GM12878 (cell line): ENCODE results near the gene NKX1-1. TPM values are rescaled to one million over a fixed set of nuclear protein-coding genes. Genes with fewer than 3 reads are reported as not detected.

Experiments used
- ATAC-seq: fragments of 200-7000 bp; cut with Tn5 transposase; 3 replicates; pipeline ENCODE4 v1.9.1; 2020; ENCODE audit warnings: mild to moderate bottlenecking, moderate library complexity
- BruUV-seq: library from RNA; stranded (reverse); fragments of 400-500 nt; replicated peaks from 2 replicates; lab custom pipeline; 2021; lab: Mats Ljungman, UMichigan
- CTCF ChIA-PET: fragments of 300-600 bp; sonication (Branson Sonifier 250); formaldehyde crosslinking; extraction: SDS; loops from one replicate; lab custom pipeline; 2021; ENCODE audit warnings: inconsistent platforms; lab: Yijun Ruan, JAX
- POLR2A ChIA-PET: fragments of 350-600 bp; formaldehyde crosslinking; extraction: SDS; loops from one replicate; lab custom pipeline; 2021; ENCODE audit warnings: inconsistent platforms; lab: Charles Lee
- RAD21 ChIA-PET: fragments of 300-600 bp; sonication (Branson Sonifier 250); formaldehyde crosslinking; loops from one replicate; lab custom pipeline; 2023; ENCODE audit warnings: antibody characterized with exemption; ENCODE audit not compliant: unreplicated experiment; lab: Charles Lee
- SMC1A ChIA-PET: fragments of 300-600 bp; sonication (Branson Sonifier 250); formaldehyde crosslinking; loops from one replicate; lab custom pipeline; 2023; ENCODE audit not compliant: unreplicated experiment, uncharacterized antibody; lab: Charles Lee
- DNase-seq: peaks from one replicate; pipeline ENCODE4 v3.0.0-alpha.2; 2011; ENCODE audit warnings: low read depth, low spot score
- FAIRE-seq: peaks from 3 replicates; lab custom pipeline; 2011; peaks lifted over from hg19 to GRCh38; lab: Jason Lieb, UNC
- H2AFZ ChIP-seq: 2 replicates; pipeline ENCODE4 v1.6.0; 2011; ENCODE audit warnings: low read depth, low read length, control low read depth; ENCODE audit not compliant: control insufficient read depth
- H3K27ac ChIP-seq: 2 replicates; pipeline ENCODE4 v1.5.1; 2011; ENCODE audit warnings: control low read depth; ENCODE audit not compliant: control insufficient read depth, insufficient read depth
- H3K27me3 ChIP-seq, 2 experiments: replicated peaks in 1 of 2; 2 replicates each; pipeline versions ENCODE4 v1.6.0 to v1.6.1; 2011; ENCODE audit warnings: low read length in 1 of 2; ENCODE audit not compliant: control insufficient read depth in 2 of 2, insufficient read depth in 2 of 2
- H3K36me3 ChIP-seq, 2 experiments: 2 replicates each; pipeline ENCODE4 v1.5.1; 2011; ENCODE audit warnings: low read length in 1 of 2; ENCODE audit not compliant: control insufficient read depth in 2 of 2, insufficient read depth in 2 of 2
- H3K4me1 ChIP-seq: 2 replicates; pipeline ENCODE4 v1.6.1; 2011; ENCODE audit warnings: mild to moderate bottlenecking, low read length, moderate library complexity, mixed read lengths; ENCODE audit not compliant: control insufficient read depth, insufficient read depth
- H3K4me2 ChIP-seq: 2 replicates; pipeline ENCODE4 v1.6.0; 2011; ENCODE audit warnings: control low read depth; ENCODE audit not compliant: control insufficient read depth, insufficient read depth
- H3K4me3 ChIP-seq: fragments of 200-600 bp; sonication (generic); 2 replicates; pipeline ENCODE4 v1.5.1; 2016
- H3K79me2 ChIP-seq: 2 replicates; pipeline ENCODE4 v1.6.0; 2011; ENCODE audit warnings: low read length; ENCODE audit not compliant: control insufficient read depth, insufficient read depth
- H3K9ac ChIP-seq: 2 replicates; pipeline ENCODE4 v1.8.0; 2011; ENCODE audit warnings: low read length, control low read depth, mixed read lengths; ENCODE audit not compliant: control insufficient read depth, insufficient read depth
- H3K9me3 ChIP-seq: replicated peaks from 3 replicates; pipeline ENCODE4 v1.5.1; 2011; ENCODE audit warnings: mild to moderate bottlenecking, low read length; ENCODE audit not compliant: control insufficient read depth, insufficient read depth
- H4K20me1 ChIP-seq: 2 replicates; pipeline ENCODE4 v1.6.0; 2011; ENCODE audit not compliant: control insufficient read depth, insufficient read depth
- BRCA1 ChIP-seq: IDR thresholded peaks from 2 replicates; pipeline ENCODE4 v1.6.1; 2011; ENCODE audit warnings: low read depth, low read length, improper control_type of control experiment
- CBFB ChIP-seq: IDR thresholded peaks from 2 replicates; pipeline ENCODE4 v1.6.1; 2016; ENCODE audit warnings: antibody characterized with exemption, low read depth
- CHD1 ChIP-seq: IDR thresholded peaks from 2 replicates; pipeline ENCODE4 v1.6.1; 2012; ENCODE audit warnings: low read depth, low read length, improper control_type of control experiment
- ESRRA ChIP-seq: IDR thresholded peaks from 2 replicates; pipeline ENCODE4 v1.6.1; 2012; ENCODE audit warnings: mild to moderate bottlenecking, low read length, improper control_type of control experiment
- HCFC1 ChIP-seq: fragments of 150-350 bp; IDR thresholded peaks from 2 replicates; pipeline ENCODE4 v1.6.1; 2014; ENCODE audit warnings: low read length
- IKZF2 ChIP-seq, 2 experiments: fragments of 450-650 bp; IDR thresholded peaks; 2 replicates each; pipeline ENCODE4 v1.6.1; 2017; ENCODE audit warnings: mild to moderate bottlenecking in 2 of 2, moderate library complexity in 2 of 2
- JUNB ChIP-seq: IDR thresholded peaks from 2 replicates; pipeline ENCODE4 v1.6.1; 2016; ENCODE audit warnings: antibody characterized with exemption, mild to moderate bottlenecking
- SMAD1 ChIP-seq: fragments of 450-650 bp; IDR thresholded peaks from 2 replicates; pipeline ENCODE4 v1.6.1; 2018; ENCODE audit warnings: mild to moderate bottlenecking, low read depth; ENCODE audit not compliant: partially characterized antibody
- SMARCA5 ChIP-seq: fragments of 450-650 bp; IDR thresholded peaks from 2 replicates; pipeline ENCODE4 v1.6.1; 2017; ENCODE audit warnings: mild to moderate bottlenecking
- SREBF1 ChIP-seq: IDR thresholded peaks from 2 replicates; pipeline ENCODE4 v1.6.1; 2012; ENCODE audit warnings: mild to moderate bottlenecking, low read length
- WRNIP1 ChIP-seq: IDR thresholded peaks from 2 replicates; pipeline ENCODE4 v1.6.1; 2011; ENCODE audit warnings: low read depth, low read length, improper control_type of control experiment, borderline replicate concordance
- ZBED1 ChIP-seq: IDR thresholded peaks from 2 replicates; pipeline ENCODE4 v1.6.1; 2016; ENCODE audit warnings: borderline replicate concordance
- ZNF274 ChIP-seq: IDR thresholded peaks from one replicate; pipeline ENCODE4 v1.8.0; 2011; ENCODE audit not compliant: insufficient read length, insufficient read depth
- WGBS: methylation state at CpG from one replicate; pipeline ENCODE4 v1.1.6; 2016; ENCODE audit warnings: low lambda C conversion rate; ENCODE audit not compliant: insufficient replicate concordance, insufficient coverage; ENCODE audit errors: missing lambda C conversion rate; 5-methylcytosine and 5-hydroxymethylcytosine counted together
- in situ Hi-C: fragments of 300-500 bp; cut with MboI; formaldehyde crosslinking; loops from 9 replicates; pipeline ENCODE4 v1.14.3; 2018; ENCODE audit warnings: mixed read lengths
- intact Hi-C: fragments of 100-400 bp; cut with micrococcal nuclease; formaldehyde crosslinking; loops from one replicate; pipeline ENCODE4 v1.14.2; 2022; ENCODE audit not compliant: unreplicated experiment
- polyA plus RNA-seq, 11 experiments: library from polyadenylated mRNA; depleted of rRNA in 4 of 11; unstranded in 6 of 11; stranded (reverse) in 5 of 11; fragments of >200 nt; fragmentation: Nextera tagmentation in 4 of 11; fragmentation: Illumina TruSeq in 1 of 11; extraction: Ambion mirVana in 4 of 11; extraction: Trizol in 1 of 11; gene quantifications; 1 replicate in 1 of 11; 2 replicates in 10 of 11; pipeline versions ENCODE4 v1.2.1 to v1.2.3, GENCODE V29; 2011 to 2016; ENCODE audit warnings: inconsistent platforms in 2 of 11, missing spikeins in 2 of 11, low read depth in 1 of 11
- total RNA-seq, 4 experiments: library from RNA; depleted of rRNA in 3 of 4; stranded (reverse); fragments of >200 nt in 3 of 4; fragmentation: Illumina TruSeq in 1 of 4; extraction: Trizol in 1 of 4; gene quantifications; 2 replicates each; pipeline versions ENCODE4 v1.2.1 to v1.2.3, GENCODE V29; 2013 to 2021
- TF ChIP-seq, protein P1 (sequence below): IDR thresholded peaks from 2 replicates; pipeline ENCODE4 v1.6.1; 2012; ENCODE audit warnings: low read length, inconsistent platforms
- TF ChIP-seq, protein P2 (sequence below): fragments of 150-350 bp; IDR thresholded peaks from 2 replicates; pipeline ENCODE4 v1.6.1; 2014; ENCODE audit warnings: mild to moderate bottlenecking, low read depth, low read length
- TF ChIP-seq, protein P3 (sequence below): IDR thresholded peaks from 2 replicates; pipeline ENCODE4 v1.6.1; 2012; ENCODE audit warnings: mild to moderate bottlenecking, low read depth, low read length

The NKX1-1 gene
- total and polyA plus RNA-seq, 10 of the 15 experiments (the other 5 are each of a cell fraction or from before 2014, with no cell fraction given) = not detected

DNA sequence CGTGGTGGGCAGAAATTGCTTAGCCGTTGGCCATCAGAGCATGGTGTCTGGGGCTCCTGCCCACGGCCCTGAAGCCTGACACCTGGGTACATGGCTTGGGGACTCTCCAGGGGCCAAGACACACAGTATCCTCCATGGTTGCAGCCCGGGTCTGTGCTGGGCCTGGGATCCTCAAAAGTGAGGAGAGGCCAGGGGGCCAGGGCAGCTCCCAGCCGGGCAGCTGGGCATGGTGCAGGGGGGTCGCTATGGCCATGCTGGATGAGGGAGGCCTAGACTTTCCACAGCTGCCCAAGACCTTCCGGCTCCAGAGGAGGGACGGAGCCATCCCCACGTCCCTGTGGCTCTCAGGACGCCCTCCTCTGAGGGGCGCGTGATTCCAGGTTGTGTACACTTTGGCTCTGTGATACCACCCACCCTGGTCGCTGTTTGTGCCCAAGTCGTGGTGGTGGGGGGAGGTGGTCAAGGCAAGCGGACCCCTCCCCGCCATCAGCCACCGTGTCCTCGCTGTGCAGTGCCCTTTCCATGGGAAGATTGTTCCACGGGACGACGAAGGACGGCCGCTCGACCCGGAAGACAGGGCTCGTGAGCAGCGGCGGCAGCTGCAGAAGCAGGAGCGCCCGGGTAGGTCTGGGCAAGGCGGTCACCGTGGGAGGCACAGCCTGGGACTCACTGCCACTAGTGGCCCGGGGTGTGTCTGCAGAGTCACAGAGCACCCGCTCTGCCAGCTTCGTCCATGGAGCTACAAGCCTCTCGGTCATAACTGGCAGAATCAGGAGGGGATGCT lies 25.7 kb downstream of the NKX1-1 start (continued):
- TF ChIP-seq, protein P1, sequence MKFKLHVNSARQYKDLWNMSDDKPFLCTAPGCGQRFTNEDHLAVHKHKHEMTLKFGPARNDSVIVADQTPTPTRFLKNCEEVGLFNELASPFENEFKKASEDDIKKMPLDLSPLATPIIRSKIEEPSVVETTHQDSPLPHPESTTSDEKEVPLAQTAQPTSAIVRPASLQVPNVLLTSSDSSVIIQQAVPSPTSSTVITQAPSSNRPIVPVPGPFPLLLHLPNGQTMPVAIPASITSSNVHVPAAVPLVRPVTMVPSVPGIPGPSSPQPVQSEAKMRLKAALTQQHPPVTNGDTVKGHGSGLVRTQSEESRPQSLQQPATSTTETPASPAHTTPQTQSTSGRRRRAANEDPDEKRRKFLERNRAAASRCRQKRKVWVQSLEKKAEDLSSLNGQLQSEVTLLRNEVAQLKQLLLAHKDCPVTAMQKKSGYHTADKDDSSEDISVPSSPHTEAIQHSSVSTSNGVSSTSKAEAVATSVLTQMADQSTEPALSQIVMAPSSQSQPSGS = no peak
- TF ChIP-seq CBFB = no peak
- TF ChIP-seq, protein P2, sequence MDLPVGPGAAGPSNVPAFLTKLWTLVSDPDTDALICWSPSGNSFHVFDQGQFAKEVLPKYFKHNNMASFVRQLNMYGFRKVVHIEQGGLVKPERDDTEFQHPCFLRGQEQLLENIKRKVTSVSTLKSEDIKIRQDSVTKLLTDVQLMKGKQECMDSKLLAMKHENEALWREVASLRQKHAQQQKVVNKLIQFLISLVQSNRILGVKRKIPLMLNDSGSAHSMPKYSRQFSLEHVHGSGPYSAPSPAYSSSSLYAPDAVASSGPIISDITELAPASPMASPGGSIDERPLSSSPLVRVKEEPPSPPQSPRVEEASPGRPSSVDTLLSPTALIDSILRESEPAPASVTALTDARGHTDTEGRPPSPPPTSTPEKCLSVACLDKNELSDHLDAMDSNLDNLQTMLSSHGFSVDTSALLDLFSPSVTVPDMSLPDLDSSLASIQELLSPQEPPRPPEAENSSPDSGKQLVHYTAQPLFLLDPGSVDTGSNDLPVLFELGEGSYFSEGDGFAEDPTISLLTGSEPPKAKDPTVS = no peak
- TF ChIP-seq WRNIP1 = no peak

DNA sequence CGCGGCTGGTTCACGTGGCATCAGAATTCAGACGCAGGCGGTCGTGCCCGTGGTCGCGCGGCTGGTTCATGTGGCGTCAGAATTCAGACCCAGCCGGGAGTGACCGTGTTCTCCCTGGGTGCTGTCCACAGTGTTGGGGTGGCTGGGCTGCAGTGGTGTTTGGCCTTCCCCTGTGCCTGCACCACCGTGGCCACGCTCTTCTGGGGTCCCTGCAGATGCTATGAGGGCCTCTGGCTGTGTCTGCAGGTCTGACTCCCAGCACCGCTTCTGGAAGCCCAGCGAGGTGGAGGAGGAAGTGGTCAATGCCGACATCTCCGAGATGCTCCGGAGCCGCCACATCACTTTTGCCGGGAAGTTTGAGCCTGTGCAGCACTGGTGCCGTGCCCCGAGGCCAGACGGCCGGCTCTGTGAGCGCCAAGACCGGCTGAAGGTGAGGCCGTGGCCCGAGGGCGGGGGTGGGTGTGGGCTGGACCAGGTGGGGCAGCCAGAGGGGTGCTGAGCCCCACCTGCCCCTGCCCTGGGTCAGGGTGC lies 26.4 kb downstream of the NKX1-1 start:
- Histone ChIP-seq H3K4me2 (no peak overlapping the region), H3K9me3 (no peaks in the 10 kb centered on the region), H3K27me3 (no peaks in the 10 kb centered on the region), H2AFZ (no peak overlapping the region), H4K20me1 (no peaks in the 10 kb centered on the region), H3K4me1 (no peaks in the 10 kb centered on the region), H3K36me3 (no peaks in the 10 kb centered on the region; a peak in 2 of 4 replicates), H3K4me3 (no peak overlapping the region), H3K27ac (no peak overlapping the region), H3K79me2 (no peaks in the 10 kb centered on the region), H3K9ac (no peak overlapping the region)
- ATAC-seq = no peak
- TF ChIP-seq ZBED1 (no peak), SREBF1 (no peak), SMARCA5 (no peak), HCFC1 (no peak), ZNF274 (no peak), ESRRA (no peak), JUNB (no peak), SMAD1 (no peak), IKZF2 (IDR thresholded peaks at IDR 0.05) (no peak), CHD1 (no peak), BRCA1 (no peak)
- TF ChIP-seq, protein P3, sequence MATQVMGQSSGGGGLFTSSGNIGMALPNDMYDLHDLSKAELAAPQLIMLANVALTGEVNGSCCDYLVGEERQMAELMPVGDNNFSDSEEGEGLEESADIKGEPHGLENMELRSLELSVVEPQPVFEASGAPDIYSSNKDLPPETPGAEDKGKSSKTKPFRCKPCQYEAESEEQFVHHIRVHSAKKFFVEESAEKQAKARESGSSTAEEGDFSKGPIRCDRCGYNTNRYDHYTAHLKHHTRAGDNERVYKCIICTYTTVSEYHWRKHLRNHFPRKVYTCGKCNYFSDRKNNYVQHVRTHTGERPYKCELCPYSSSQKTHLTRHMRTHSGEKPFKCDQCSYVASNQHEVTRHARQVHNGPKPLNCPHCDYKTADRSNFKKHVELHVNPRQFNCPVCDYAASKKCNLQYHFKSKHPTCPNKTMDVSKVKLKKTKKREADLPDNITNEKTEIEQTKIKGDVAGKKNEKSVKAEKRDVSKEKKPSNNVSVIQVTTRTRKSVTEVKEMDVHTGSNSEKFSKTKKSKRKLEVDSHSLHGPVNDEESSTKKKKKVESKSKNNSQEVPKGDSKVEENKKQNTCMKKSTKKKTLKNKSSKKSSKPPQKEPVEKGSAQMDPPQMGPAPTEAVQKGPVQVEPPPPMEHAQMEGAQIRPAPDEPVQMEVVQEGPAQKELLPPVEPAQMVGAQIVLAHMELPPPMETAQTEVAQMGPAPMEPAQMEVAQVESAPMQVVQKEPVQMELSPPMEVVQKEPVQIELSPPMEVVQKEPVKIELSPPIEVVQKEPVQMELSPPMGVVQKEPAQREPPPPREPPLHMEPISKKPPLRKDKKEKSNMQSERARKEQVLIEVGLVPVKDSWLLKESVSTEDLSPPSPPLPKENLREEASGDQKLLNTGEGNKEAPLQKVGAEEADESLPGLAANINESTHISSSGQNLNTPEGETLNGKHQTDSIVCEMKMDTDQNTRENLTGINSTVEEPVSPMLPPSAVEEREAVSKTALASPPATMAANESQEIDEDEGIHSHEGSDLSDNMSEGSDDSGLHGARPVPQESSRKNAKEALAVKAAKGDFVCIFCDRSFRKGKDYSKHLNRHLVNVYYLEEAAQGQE = no peak
- SMC1A ChIA-PET = no interaction called here
- FAIRE-seq = no peak
- DNase-seq = no peak
- RAD21 ChIA-PET = no interaction called here
- BruUV-seq = no TSS peak
- CTCF ChIA-PET = no interaction called here
- intact Hi-C loops (no loop called here), in situ Hi-C loops (no loop called here)
- POLR2A ChIA-PET = no interaction called here
- WGBS = 89% methylated on average over 16 of the region's 31 CpGs
